ENCODE data around the gene PTPA. TPM values are rescaled to one million over a fixed set of nuclear protein-coding genes. Genes with fewer than 3 reads are reported as not detected.

Gene PTPA
- total RNA-seq, 4 donors from 2014 or later, result 59.1 to 108 (median 83.8) TPM

- peaks cover 20% of the 10 kb centered on the region for H3K36me3 ChIP-seq
- peaks cover 88% of the 10 kb centered on the region for H3K4me1 ChIP-seq
- WGBS, result 14% methylated on average over 7 of the region's 13 CpGs
- DNase-seq (ENCODE audit: low spot score in 2 of 2), result no peak
- H3K27me3 ChIP-seq, result no peaks in the 10 kb centered on the region
- no peaks in the 10 kb centered on the region for H3K9me3 ChIP-seq
- TF ChIP-seq, protein P1, sequence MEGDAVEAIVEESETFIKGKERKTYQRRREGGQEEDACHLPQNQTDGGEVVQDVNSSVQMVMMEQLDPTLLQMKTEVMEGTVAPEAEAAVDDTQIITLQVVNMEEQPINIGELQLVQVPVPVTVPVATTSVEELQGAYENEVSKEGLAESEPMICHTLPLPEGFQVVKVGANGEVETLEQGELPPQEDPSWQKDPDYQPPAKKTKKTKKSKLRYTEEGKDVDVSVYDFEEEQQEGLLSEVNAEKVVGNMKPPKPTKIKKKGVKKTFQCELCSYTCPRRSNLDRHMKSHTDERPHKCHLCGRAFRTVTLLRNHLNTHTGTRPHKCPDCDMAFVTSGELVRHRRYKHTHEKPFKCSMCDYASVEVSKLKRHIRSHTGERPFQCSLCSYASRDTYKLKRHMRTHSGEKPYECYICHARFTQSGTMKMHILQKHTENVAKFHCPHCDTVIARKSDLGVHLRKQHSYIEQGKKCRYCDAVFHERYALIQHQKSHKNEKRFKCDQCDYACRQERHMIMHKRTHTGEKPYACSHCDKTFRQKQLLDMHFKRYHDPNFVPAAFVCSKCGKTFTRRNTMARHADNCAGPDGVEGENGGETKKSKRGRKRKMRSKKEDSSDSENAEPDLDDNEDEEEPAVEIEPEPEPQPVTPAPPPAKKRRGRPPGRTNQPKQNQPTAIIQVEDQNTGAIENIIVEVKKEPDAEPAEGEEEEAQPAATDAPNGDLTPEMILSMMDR (IDR thresholded peaks at IDR 0.05), result no peak
- TF ChIP-seq POLR2AphosphoS5 (IDR thresholded peaks at IDR 0.05) (peak in 1 of 3 donors; percentile 39), EP300 (IDR thresholded peaks at IDR 0.05) (no peak), POLR2A (IDR thresholded peaks at IDR 0.05) (no peak)
- peak overlapping the region; percentile 100 for H3K27ac ChIP-seq
- peak overlapping the region; percentile 48 for H3K4me3 ChIP-seq
These were observed 30.1 kb downstream of the PTPA start for GRCh38 chr9:129141066-129142041.

DNA sequence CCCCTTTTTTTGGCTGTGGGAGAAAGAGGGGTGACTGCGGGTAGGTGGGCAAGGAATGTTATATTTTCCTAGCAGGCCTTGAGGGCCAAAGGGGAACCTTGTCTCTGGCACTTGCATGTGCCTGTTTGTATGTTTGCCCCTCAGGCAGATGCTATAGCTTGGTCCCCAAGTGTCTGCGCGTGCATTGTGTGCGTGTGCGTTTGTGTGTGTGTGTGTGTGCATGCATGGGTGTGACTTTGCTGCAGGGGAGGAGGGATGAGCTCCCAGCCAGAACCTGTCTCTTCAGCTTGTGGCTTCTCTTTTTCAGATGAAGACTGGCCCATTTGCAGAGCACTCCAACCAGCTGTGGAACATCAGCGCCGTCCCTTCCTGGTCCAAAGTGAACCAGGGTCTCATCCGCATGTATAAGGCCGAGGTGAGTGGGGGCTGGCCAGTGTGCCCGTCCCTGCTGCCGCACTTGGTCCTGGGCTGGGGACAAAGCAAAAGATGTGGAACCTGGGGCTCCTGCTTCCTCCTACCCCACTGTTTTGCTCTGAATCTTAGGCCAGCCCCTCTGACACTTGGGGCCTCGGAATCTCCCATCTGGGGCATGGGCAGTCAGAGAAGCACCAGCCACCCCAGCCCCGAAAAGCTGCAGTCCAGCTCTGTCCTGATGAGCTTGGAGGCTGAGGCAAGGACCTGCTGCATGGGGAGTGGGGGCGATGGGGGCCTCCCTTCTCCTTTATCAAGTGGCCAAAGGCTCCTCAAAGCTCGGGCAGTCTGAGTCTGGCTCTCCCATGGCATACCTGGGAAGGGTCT lies 31.1 kb downstream of the PTPA start:
- Histone ChIP-seq H3K4me1 (peaks cover 93% of the 10 kb centered on the region), H3K27ac (peak overlapping the region; percentile 100), H3K4me3 (peak overlapping the region; percentile 48), H3K27me3 (no peaks in the 10 kb centered on the region), H3K9me3 (no peaks in the 10 kb centered on the region), H3K36me3 (peaks cover 13% of the 10 kb centered on the region)
- 22% methylated on average over 6 of the region's 15 CpGs for WGBS
- no peak for DNase-seq (ENCODE audit: low spot score in 2 of 2)
- TF ChIP-seq EP300 (IDR thresholded peaks at IDR 0.05) (no peak), POLR2AphosphoS5 (IDR thresholded peaks at IDR 0.05) (no peak), POLR2A (IDR thresholded peaks at IDR 0.05) (no peak)
- TF ChIP-seq, protein P1 (IDR thresholded peaks at IDR 0.05), result no peak

- Histone ChIP-seq H3K36me3 (peaks cover 19% of the 10 kb centered on the region), H3K9me3 (no peaks in the 10 kb centered on the region), H3K27ac (peak overlapping the region; percentile 100), H3K4me3 (no peak overlapping the region), H3K27me3 (no peaks in the 10 kb centered on the region), H3K4me1 (peaks cover 94% of the 10 kb centered on the region)
- WGBS, result 43% methylated on average over 11 of the region's 14 CpGs
- peak; percentile 94 for DNase-seq (ENCODE audit: low spot score in 2 of 2)
- no peak for TF ChIP-seq POLR2A (IDR thresholded peaks at IDR 0.05)
- TF ChIP-seq, protein P1 (IDR thresholded peaks at IDR 0.05), result peak; percentile 62 to 83
- TF ChIP-seq POLR2AphosphoS5 (IDR thresholded peaks at IDR 0.05), result peak in 1 of 3 donors; percentile 33
These were observed 32.1 kb downstream of the PTPA start for GRCh38 chr9:129143031-129143927.

- 86% methylated on average over 2 of the region's 2 CpGs for WGBS
- DNase-seq (ENCODE audit: low spot score in 2 of 2), result no peak
- peak overlapping the region; percentile 86 for H3K27ac ChIP-seq
- H3K4me3 ChIP-seq, result no peak overlapping the region
- H3K27me3 ChIP-seq, result no peaks in the 10 kb centered on the region
- no peaks in the 10 kb centered on the region for H3K9me3 ChIP-seq
- H3K4me1 ChIP-seq, result peaks cover 78% of the 10 kb centered on the region
- H3K36me3 ChIP-seq, result peaks cover 33% of the 10 kb centered on the region
- TF ChIP-seq, protein P1 (IDR thresholded peaks at IDR 0.05), result no peak
- TF ChIP-seq EP300 (IDR thresholded peaks at IDR 0.05) (no peak), POLR2AphosphoS5 (IDR thresholded peaks at IDR 0.05) (no peak), POLR2A (IDR thresholded peaks at IDR 0.05) (no peak)
These were observed 34.1 kb downstream of the PTPA start for GRCh38 chr9:129145316-129145715.
